SK-N-SH treated with all-trans-retinoic acid at 6 μM for 48 hours (cell line): ENCODE measurements around the gene MAPKAPK5.

Experiments
- ARNTL ChIP-seq: fragments of 450-650 bp; formaldehyde crosslinking; IDR thresholded peaks from 2 replicates; pipeline ENCODE4 v1.5.0; 2020; ENCODE audit warnings: low read depth, mild to moderate bottlenecking, moderate library complexity, borderline replicate concordance
- BACH2 ChIP-seq: fragments of 250-450 bp; sonication (Bioruptor Pico); IDR thresholded peaks from 2 replicates; pipeline ENCODE4 v1.9.0; 2021; ENCODE audit warnings: mild to moderate bottlenecking, borderline replicate concordance
- RARB ChIP-seq: fragments of 250-450 bp; sonication (Bioruptor Pico); IDR thresholded peaks from 2 replicates; pipeline ENCODE4 v1.8.0; 2021; ENCODE audit warnings: mild to moderate bottlenecking, moderate library complexity

- TF ChIP-seq RARB (CRISPR knock-in tag) = no peak
- no peak for TF ChIP-seq ARNTL
- TF ChIP-seq BACH2 (CRISPR knock-in tag) = no peak
Observed at GRCh38 chr12:111881716-111882115, 39.7 kb downstream of the MAPKAPK5 start.
